Esophagus muscularis mucosa (tissue), 4 donors: Measurements from ENCODE around the gene MDGA2.

Experiments
- CTCF ChIP-seq, 3 experiments: fragments of 200-600 bp in 2 of 3; fragments of 450-650 bp in 1 of 3; sonication (generic) in 2 of 3; IDR thresholded peaks; one replicate each; pipeline ENCODE4 v1.5.1; 2017 to 2019; ENCODE audit warnings: antibody characterized with exemption in 3 of 3, mild to moderate bottlenecking in 2 of 3, moderate library complexity in 1 of 3
- EP300 ChIP-seq: sonication (generic); formaldehyde crosslinking; IDR thresholded peaks from one replicate; pipeline ENCODE4 v1.6.1; 2017; ENCODE audit warnings: antibody characterized with exemption
- POLR2A ChIP-seq: fragments of 450-650 bp; IDR thresholded peaks from one replicate; pipeline ENCODE4 v1.6.1; 2017; ENCODE audit warnings: antibody characterized with exemption, moderate library complexity, mild to moderate bottlenecking, low read depth

- TF ChIP-seq CTCF (IDR thresholded peaks at IDR 0.05) = no peak
- no peak for TF ChIP-seq POLR2A
- no peak for TF ChIP-seq EP300
These were observed 410.6 kb downstream of the MDGA2 start for GRCh38 chr14:47264842-47265241.
